ENCODE results near the gene ETHE1.

The ETHE1 gene

DNA sequence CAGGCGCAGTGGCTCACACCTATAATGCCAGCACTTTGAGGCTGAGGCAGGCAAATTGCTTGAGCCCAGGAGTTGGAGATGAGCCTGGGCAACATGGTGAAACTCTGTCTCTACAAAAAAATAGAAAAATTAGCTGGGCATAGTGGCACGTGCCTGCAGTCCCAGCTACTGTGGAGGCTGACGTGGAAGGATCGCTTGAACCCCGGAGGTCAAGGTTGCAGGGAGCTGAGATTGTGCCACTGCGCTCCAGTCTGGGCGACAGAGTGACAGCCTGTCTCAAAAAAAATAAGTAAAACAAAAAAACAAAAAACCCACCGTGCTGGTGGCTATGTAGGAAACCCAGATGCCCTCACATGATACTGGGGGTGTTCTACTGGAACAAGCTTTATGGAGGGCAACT, 38.8 kb downstream of the ETHE1 start:
- DNase-seq: no peak

DNA sequence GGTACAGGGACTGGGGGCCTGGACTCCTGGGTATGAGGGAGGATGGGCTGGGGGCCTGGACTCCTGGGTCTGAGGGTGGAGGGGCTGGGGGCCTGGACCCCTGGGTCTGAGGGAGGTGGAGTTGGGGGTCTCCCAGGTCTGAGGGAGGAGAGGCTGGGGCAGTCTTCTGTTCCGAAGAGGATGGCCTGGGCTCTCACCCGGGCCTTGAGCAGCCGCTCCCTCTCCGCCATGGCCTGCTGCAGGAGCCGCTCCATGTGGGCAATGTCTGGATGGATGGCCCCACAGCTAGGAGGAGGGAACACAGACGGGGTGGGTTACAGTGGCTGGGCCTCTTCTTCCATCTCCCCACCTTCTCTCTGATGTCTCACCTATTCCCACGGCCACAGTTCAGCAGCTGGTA, 40.6 kb downstream of the ETHE1 start:
- DNase-seq: no peak

DNA sequence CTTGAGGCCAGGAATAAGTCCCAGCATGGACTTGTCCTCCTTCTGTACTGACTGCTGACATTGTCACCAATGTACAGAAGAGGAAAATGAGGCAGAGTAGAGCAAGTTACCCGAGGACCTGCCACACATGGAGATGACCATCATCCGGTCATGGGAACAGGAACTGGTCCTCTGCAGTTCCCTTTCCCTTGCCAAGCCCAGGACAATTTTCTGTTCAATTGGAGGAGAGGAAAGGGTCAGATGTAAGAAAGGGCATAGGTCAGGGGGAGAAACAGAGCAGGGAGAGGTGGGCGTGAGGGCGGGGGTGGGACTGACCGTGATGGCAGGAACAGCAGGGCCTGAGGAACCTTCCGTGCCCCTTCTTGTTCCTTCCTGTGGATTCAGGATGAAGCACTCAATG, 41.0 kb downstream of the ETHE1 start:
- no peak for DNase-seq

DNA sequence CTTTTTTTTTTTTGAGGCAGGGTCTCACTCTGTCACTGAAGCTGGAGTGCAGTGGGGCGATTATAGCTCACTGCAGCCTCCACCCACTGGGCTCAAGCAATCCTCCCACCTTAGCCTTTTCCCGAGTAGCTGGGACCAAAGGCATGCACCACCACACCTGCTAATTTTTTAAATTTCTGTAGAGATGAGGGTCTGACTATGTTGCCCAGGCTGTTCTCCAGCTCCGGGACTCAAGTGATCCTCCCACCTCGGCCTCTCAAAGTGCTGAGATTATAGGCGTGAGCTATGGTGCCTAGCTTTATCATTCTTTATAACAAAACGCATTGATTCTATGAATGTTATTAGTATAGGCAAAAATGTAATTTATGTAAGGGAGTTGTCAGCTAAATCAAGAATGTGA, 43.7 kb downstream of the ETHE1 start:
- DNase-seq: no peak

DNA sequence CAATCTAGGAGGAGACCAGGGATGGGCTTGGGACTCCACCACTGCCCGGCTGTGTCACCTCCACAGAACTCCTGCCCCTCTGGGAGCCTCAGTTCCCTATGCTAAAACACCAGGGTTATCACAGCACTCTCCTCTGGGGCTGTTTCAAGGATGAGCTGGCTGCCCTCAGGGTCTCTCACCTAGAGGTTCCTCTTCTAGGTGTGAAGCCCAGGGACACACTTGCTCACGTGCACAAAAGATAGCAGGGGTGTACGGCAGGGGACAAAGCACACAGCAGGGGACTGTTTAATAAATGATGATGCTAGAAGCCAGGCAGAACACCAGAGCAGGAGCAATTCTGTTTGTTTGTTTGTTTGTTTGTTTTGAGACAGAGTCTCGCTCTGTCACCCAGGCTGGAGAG, 44.8 kb downstream of the ETHE1 start:
- no peak for DNase-seq

DNA sequence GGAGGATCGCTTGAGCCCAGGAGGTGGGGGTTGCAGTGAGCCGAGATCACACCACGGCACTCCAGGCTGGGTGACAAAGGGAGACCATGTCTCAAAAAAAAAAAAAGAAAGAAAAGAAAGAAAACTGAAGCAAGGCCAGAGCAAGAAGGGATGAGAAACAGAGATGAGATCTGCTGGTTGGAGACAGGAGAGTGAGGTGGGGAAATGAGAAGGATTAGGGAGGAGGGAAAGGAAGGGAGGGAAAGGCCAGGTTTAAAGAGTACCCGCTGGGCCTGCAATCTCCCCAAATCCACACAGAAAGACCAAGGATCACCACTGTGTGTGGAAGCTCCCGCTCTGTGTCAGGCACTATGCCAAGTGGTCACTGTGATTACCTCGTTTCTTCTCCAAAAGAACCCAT, 45.3 kb downstream of the ETHE1 start:
- no peak for DNase-seq

DNA sequence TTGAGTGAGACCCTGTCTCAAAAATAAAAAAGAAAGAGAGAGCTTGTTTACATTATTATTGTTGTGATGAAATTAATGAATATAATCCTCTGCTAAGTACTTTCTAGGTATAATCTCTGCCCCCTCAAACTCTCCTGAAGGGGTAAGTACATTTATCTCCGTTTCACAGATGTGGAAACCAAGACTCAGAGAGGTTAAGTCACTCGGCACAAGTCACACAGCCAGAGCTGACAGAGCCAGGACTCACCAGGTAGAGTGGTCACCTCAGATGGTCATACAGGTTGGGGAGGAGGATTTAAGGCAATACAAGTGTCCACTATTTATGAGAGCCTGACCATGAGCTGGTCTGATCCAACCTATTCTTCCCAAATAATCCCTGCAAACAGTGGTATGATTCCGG, 46.4 kb downstream of the ETHE1 start:
- no peak for DNase-seq

DNA sequence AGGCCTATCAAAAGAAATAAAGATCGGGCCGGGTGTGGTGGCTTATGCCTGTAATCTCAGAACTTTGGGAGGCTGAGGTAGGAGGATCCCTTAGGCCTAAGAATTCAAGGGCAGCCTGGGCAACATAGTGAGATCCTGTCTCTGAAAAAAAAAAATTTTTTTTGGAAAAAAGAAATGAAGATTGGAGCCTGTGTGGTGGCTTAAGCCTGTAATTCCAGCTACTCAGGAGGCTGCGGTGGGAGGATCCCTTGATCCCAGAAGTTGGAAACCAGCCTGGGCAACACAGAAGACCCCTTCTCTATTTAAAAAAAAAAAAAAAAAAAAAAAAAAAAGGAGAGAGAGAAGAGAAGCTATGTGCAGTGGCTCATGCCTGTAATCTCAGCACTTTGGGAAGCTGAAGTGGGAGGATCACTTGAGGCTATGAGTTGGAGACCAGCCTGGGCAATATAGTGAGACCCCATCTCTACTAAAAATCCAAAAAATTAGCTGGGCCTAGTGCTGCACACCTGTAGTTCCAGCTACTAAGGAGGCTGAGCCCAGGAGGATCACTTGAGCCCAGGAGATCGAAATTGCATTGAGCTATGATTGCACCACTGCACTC, 46.9 kb downstream of the ETHE1 start:
- DNase-seq: no peak

DNA sequence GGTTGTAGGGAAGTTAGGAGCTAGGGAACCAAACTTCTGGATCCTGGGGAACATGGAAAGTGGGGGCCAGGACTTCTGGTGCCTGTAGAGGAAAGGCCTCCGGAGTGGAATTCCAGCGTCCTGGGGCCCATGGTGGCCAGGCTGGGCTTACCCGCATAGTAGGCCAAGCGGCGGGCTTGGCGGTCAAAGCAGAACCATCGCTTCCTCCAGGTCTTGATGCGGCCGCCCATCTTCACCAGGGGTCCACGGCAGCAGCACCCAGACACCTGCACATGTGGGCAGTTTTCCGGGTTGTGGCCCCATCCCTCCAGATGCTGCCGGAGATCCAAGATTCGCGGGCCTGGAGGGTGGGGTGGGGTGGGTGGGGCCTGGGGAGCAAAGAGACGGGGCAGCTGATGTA, 47.8 kb downstream of the ETHE1 start:
- no peak for DNase-seq

DNA sequence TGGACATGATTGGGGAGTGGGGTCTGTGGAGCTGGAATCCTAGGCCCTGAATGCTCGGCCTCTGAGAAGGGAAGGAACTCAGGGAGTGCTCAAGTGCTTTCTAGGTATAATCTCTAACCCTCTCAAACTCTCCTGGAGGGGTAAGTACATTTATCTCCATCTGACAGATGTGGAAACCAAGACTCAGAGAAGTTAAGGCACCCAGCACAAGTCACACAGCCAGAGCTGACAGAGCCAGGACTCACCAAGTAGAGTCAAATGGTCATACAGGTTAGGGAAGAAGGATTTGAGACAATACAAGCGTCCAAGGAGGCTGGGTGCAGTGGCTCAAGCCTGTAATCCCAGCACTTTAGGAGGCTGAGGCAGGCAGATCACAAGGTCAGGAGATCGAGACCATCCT, 48.7 kb downstream of the ETHE1 start:
- no peak for DNase-seq

DNA sequence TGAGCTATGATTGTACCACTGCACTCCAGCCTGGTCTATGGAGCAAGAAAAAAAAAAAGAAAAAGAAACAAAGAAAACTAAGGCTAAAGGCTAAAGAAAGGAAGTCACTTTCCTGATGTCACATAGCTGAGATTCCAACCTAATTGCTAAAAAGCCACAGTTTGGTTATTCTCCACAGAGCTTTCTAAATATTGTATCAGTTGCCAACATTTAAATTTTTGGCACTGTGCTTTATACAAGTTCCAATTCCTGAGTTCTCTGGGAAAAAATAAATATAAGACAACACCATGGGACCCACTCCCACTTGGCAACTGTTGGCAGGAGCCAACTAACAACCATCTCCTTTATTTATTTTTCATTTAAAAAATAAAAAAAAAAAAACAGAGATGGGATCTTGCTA, 50.4 kb downstream of the ETHE1 start:
- DNase-seq: no peak

DNA sequence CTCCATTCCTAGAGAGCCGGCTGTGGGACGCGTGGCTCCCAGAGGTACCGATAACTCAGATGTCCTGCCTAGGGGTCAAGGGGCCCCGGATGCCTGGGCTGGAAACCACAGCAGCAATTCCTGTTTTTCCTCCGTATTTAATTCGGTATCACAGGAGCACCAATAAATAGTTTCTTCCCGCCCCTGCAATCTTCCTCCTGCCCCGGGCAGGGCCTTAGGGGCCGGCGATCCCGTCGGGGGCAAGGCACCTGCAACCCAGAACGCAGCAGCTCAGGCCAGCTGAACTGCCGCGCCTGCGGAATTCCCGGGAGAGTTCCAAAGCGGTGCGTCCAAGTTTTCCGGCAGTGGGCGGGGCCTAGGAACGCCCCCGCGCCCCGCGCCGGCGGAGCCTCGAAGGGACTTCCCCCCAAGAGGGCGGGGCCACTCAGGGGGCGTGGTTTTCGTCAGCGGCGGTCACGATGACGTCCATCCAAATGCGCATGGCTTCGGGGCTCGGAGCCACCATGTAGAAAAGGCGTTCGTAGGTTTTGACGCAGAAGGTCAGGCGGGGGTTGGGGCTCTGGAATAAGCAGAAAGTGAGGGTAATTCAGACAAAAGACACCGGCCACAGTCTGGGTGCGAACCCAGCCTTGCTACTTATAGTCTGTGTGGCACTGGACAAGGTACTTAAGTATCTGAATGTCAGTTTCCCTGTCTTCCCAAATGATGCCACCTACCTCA, 51.9 kb downstream of the ETHE1 start:
- DNase-seq: peak; percentile 81 to 98

DNA sequence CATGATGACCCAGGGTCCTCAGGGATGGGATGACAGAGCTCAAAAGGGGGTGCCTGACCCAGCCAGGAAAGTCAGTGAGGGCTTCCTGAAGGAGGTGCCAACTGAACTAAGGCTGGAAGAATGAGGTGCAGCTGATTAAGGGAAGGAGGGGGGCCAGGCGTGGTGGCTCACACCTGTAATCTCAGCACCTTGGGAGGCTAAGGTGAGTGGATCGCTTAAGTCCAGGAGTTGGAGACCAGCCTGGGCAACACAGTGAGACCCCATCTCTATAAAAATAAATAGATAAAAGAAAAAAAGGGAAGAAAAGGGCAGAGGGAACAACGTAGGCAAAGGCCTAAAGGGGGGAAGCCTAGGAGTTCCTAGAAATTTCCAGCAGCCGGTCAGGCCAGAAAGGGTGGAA, 52.5 kb downstream of the ETHE1 start:
- no peak for DNase-seq

DNA sequence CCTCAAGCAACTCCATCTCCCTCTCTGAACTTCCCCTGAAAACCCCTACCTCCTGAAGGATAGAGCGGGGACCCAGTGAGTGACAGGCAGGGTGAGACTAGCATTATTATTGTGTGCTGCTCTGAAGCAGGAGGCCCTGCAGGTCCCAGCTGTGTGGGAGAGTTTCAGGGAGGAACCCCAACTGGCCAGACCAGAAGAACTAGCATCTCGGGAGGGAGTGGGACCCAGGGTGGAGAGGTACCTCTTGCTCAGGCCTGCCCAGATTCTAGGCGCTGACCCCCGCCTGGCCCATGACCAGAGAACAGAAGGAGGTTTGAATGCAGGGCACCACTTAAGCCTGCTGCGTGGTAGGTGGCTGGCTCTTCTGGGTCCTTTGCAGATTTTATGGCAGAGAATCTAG, 55.9 kb downstream of the ETHE1 start:
- no peak for DNase-seq

DNA sequence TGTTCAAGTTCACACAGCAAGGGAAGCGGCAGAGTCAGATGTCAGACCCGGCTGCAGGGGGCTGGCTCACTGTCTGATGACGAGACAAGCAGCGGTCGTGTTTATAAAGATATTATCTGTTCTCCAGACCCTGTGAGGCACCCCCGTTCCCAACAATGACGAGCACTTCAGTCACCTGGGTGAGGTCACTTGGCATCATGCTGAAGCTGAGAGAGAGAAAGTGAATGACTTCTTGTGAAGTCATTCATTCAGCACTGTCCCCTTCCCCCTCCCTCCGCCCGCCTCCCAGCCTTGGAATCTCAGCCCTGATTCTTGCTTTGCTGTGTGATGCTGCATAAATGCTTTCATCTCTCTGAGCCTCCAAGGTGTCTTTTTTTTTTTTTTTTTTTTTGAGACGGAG, 56.7 kb downstream of the ETHE1 start:
- no peak for DNase-seq

DNA sequence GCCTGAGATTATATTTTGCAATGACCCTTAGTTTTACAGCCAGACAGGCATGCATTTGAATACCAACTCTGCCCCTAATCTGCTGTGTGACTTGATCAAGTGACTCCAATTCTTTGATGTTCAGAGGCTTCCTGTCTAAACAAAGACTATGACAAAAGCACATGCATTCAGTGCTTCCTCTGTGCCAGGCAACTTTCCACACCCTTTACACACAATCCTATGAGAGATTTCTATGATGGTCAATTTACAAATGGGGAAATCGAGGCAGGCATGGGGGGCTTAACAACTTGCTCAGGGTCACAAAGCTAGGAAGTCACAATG, 57.9 kb downstream of the ETHE1 start:
- no peak for DNase-seq

DNA sequence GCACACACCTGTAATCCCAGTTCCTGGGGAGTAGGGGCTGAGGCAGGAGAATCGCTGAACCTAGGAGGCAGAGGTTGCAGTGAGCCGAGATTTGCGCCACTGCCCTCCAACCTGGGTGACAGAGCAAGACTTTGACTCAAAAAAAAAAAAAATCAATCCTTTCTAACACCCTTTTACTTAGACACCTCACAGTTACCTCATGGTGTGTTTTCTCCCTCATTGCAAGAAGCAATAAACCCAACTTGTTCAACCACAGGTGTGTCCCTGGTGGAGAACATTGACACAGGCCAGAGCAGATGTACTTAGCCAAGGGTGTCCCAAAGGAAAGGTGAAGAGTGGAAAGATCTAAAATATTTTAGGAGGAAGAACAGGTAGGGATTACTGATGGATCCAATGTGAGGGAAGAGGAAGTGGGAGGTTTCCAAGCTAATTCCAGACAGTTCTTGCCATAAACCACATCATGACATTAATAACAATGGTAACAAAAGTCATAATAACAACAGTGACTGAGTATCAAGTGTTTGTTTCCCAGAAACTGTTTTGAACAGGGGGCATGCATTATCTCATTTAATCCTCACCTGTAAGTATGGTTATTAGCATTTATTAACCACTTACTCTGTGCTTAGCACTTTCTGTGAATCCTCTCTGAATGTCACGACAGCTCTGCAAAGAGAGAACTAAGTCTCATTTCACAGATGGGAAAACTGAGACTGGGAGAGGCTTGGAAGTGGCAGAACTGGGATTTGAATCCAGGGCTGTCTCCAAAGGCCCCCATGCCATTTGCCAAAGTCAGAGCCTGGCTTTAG, 58.4 kb downstream of the ETHE1 start:
- no peak for DNase-seq

DNA sequence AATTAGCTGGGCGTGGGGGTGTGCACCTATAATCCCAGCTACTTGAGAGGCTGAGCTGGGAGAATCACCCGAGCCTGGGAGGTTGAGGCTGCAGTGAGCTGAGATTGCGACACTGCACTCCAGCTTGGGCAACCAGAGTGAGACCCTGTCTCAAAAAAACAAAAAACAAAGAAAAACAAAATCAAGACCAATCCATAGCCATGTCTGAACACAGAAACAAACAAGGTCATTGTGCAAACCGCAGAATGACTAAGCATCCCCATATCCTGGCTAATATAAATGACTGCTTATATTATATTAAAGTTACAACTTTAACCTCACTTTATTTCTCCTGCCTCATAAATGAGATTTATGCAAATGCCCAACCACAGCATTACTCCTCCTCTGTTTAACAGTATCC, 59.3 kb downstream of the ETHE1 start:
- DNase-seq: no peak

DNA sequence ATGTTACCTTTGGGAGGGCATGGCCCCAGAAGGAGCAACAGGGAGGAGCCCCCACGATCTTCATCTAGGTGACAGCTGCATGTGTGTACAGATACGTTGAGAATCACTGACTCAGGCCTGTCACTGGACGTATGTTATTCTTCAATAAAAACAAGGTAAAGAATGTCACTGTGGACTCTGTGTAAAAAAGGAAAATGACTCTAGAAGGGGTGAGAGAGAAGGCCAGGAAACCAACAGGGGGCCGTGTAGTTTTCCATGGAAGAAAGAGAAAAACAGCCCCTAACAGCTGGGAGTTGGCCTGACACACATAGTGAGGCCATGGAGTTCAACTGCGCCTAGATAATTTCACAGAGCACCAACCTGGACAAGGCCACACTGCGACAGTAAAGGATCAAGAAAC, 59.7 kb downstream of the ETHE1 start:
- DNase-seq: no peak

DNA sequence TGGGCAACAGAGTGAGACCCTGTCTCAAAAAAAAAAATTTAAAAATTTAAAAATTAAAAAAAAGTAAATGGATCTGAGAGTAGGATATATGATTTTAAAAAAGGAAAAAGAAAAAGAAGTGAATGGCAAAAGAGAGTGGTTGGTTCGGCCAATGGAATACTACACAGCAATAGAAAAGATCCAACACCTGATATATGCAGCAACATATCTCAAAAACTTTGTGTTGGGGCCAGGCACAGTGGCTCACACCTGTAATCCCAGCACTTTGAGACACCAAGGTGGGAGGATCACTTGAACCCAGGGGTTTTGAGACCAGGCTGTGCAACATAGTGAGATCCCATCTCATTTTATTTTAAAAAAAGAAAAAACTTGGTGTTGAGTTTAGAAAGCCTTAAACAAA, 60.2 kb downstream of the ETHE1 start:
- DNase-seq: no peak

DNA sequence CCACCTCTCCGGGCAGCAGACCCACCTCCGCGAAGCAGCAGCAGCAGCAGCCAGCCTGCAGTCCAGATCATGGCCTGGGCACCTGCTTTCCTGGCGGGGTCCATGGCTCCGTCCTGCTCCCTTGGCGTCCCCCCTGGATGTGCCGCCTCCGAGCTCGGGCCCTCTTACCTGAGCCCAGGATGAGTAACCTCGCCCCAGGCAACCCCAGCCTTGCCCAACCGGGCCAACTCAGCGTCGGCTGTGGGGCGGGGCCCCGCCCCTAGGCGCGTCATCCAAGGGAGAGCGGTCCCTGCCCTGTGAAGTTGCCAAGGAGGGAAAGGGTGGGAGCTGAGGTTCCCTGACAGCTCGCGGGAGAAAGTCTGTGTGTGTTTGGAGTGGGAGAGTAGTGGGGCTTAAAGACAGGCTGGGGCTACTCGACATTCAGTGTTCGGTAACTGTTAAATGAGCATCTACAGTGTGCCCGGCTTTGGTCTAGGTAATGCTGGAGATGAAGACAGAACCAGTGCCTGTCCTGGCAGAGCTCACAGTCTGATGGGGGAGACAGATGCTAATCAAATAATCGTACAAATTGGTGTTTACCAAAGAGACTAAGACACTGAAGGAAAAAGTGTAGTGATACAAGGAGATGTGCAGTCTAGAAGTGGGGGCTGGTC, 61.4 kb downstream of the ETHE1 start, which contains the start of gene LYPD3:
Gene LYPD3 (minus strand): TSS at position 141 of the 653 bp plus-strand sequence. CDS start 37 bp downstream, at position 104.
- peak in 1 of 2 experiments; percentile 33 for DNase-seq

DNA sequence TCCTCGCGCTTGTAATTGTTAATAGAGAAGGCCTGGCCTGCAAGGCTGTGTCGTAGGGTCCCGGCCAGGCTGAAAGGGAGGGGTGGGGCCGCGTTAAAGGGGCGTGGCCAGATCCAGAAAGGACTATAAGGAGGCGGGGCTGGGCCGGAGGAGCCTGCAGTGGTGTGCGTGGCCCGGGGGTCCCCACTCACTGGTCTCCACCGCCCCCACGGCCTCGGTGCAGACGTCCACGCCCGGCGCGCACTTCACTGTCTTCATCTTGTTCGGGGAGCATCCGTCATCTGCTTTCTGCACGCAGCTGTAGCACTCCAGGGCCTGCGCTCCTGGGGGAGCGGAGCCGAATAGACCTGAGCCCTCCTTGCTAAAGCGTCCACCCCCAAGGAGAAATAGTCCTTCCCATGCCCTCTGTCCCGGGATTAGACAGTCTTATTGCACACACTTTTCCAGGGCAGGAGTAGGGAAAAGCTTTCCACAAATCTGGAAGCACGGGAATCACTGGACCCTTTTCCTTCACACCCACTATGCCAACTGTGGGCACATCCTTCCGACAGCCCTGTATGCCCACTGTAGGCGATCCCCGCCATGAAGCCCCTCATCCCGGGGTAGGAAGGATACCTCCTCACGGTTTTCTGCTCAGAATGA, 62.7 kb downstream of the ETHE1 start:
- DNase-seq: peak; percentile 66 to 86
